ENCODE measurements around the gene HOXC9. TPM values are rescaled to one million over a fixed set of nuclear protein-coding genes. Genes with fewer than 3 reads are reported as not detected.

Gene HOXC9
- total and polyA plus RNA-seq, 2 of the 4 experiments (the other 2 are of a cell fraction), result 0.26 TPM; not detected in 1

GRCh38 chr12:53952335-53952694 is 47.6 kb upstream of the HOXC9 start:
- Histone ChIP-seq H2BK20ac (ENCODE audit: low read depth, low read length) (no peak overlapping the region), H3K4me3 (ENCODE audit: insufficient read depth, low read depth, low read length) (no peak overlapping the region), H3K9ac (ENCODE audit: low read depth, low read length) (no peak overlapping the region), H3K9me1 (ENCODE audit: insufficient read depth, low read length) (no peaks in the 10 kb centered on the region), H2BK120ac (ENCODE audit: low read depth, low read length) (no peak overlapping the region), H3K79me1 (ENCODE audit: low read depth in 1 of 2, low read length in 2 of 2) (no peaks in the 10 kb centered on the region), H3K27me3 (ENCODE audit: control insufficient read depth, insufficient read depth, low read length) (peaks cover 96% of the 10 kb centered on the region), H3K9me3 (ENCODE audit: control insufficient read depth, insufficient read depth, low read length) (peaks cover 4% of the 10 kb centered on the region; the same call in 1 of the 2 replicates), H2BK5ac (ENCODE audit: low read depth, low read length, poor library complexity, severe bottlenecking) (no peak overlapping the region), H3K4me2 (ENCODE audit: low read depth, low read length) (no peak overlapping the region), H3K23ac (ENCODE audit: low read depth, low read length) (no peak overlapping the region), H3K18ac (ENCODE audit: low read depth, low read length) (no peak overlapping the region), H4K5ac (ENCODE audit: low read depth, low read length) (no peak overlapping the region), H3K36me3 (ENCODE audit: control insufficient read depth, insufficient read depth, low read length) (no peaks in the 10 kb centered on the region), H4K91ac (ENCODE audit: insufficient read depth, low read depth, low read length) (no peak overlapping the region), H3K27ac (ENCODE audit: insufficient read depth, low read length) (no peak overlapping the region), H3K4me1 (ENCODE audit: control insufficient read depth, insufficient read depth, low read length) (no peaks in the 10 kb centered on the region), H4K20me1 (ENCODE audit: insufficient read depth, low read length) (no peaks in the 10 kb centered on the region), H3K56ac (ENCODE audit: extremely low read depth, insufficient read depth, low read length) (no peak overlapping the region), H2AK5ac (ENCODE audit: low read depth, low read length) (no peak overlapping the region), H2BK15ac (ENCODE audit: low read depth, low read length) (no peak overlapping the region), H3K14ac (replicated peaks; ENCODE audit: low read depth, low read length) (no peak overlapping the region), H4K8ac (ENCODE audit: low read depth in 2 of 2, low read length in 2 of 2) (no peak overlapping the region), H2AFZ (replicated peaks; ENCODE audit: low read length, poor library complexity) (peak overlapping the region; percentile 43), H3K4ac (ENCODE audit: low read depth, low read length) (no peak overlapping the region), H2AK9ac (replicated peaks; ENCODE audit: low read depth, low read length, poor library complexity) (no peak overlapping the region)
- WGBS, 2 experiments (ENCODE audit: extremely low coverage in 2 of 2, insufficient read length in 1 of 2), result no CpG with 5 or more reads among the region's 13 CpGs
- BruUV-seq (replicated peaks), result no TSS peak
- ChIA-PET CTCF (no interaction called here), POLR2A (ENCODE audit: unreplicated experiment) (interaction anchor here (0.6 kb wide), 1 partner anchor 247 kb away, joined by 6 read pairs; no protein-coding TSS in a partner anchor)
- dilution Hi-C loops (cut with HindIII; ENCODE audit: low sequenced_read_pairs, unreplicated experiment) (no loop called here), intact Hi-C loops (cut with micrococcal nuclease) (no loop called here), in situ Hi-C loops (cut with MboI; ENCODE audit: low sequenced_read_pairs) (no loop called here)
- peak; percentile 29; the same call in 1 of the 2 replicates for ATAC-seq (ENCODE audit: low read depth)
- no peak for DNase-seq
- TF ChIP-seq BHLHE40 (IDR thresholded peaks at IDR 0.05; ENCODE audit: low read depth, low read length) (no peak), CEBPB (IDR thresholded peaks at IDR 0.05; ENCODE audit: low read depth, low read length) (no peak), MAFK (IDR thresholded peaks at IDR 0.05; ENCODE audit: low read depth, low read length) (no peak), RCOR1 (IDR thresholded peaks at IDR 0.05; ENCODE audit: insufficient replicate concordance, low read length) (no peak), POLR2A (IDR thresholded peaks at IDR 0.05; ENCODE audit: low read depth, low read length) (no peak), SMC3 (IDR thresholded peaks at IDR 0.05; ENCODE audit: low read depth, low read length) (no peak), MXI1 (IDR thresholded peaks at IDR 0.05; ENCODE audit: borderline replicate concordance, low read depth, low read length) (no peak)
